ENCODE data around the gene PARD3B. TPM values are rescaled to one million over a fixed set of nuclear protein-coding genes. Genes with fewer than 3 reads are reported as not detected.

The PARD3B gene
- total and polyA plus RNA-seq, 2 of the 13 experiments (the other 11 are each of a cell fraction or from before 2014, with no cell fraction given), result 0.71 to 2.3 TPM

GRCh38 chr2:204672772-204673171 is 127.5 kb downstream of the PARD3B start:
- Histone ChIP-seq H3K9ac (ENCODE audit: insufficient read depth, low read depth, low read length) (no peak overlapping the region), H3K27me3 (ENCODE audit: control insufficient read depth in 1 of 2, insufficient read depth in 2 of 2, low read length in 2 of 2) (no peaks in the 10 kb centered on the region), H3K79me2 (ENCODE audit: insufficient read depth, low read length) (no peaks in the 10 kb centered on the region), H3K9me3 (ENCODE audit: low read length) (peaks cover 26% of the 10 kb centered on the region), H3K4me1 (ENCODE audit: insufficient read depth, low read length) (peaks cover 25% of the 10 kb centered on the region), H3K27ac (ENCODE audit: extremely low read length, insufficient read depth, low read length) (no peak overlapping the region), H4K20me1 (ENCODE audit: insufficient read depth, low read length) (no peaks in the 10 kb centered on the region), H3K4me2 (ENCODE audit: low read depth, low read length) (no peak overlapping the region), H3K4me3 (replicated peaks in 1 of 3; ENCODE audit: insufficient read depth in 1 of 3, low read depth in 2 of 3, low read length in 3 of 3) (no peak overlapping the region), H2AFZ (ENCODE audit: low read length) (no peak overlapping the region), H3K36me3 (replicated peaks in 1 of 2; ENCODE audit: control insufficient read depth in 1 of 2, insufficient read depth in 2 of 2, low read length in 2 of 2) (no peaks in the 10 kb centered on the region)
- CTCF ChIA-PET (ENCODE audit: low intra/inter-chr PET ratio, low total read pairs), result no interaction called here
- in situ Hi-C loops (cut with HindIII; ENCODE audit: extremely low pct_ligation_motif_present, low pct_unique_long_range_greater_than_20kb) (no loop called here), intact Hi-C loops (cut with micrococcal nuclease; ENCODE audit: unreplicated experiment) (no loop called here)
- DNase-seq (ENCODE audit: low spot score) (no peak), FAIRE-seq (no peak), ATAC-seq (no peak)
- WGBS (ENCODE audit: low lambda C conversion rate), result 42% methylated on average over 4 of the region's 4 CpGs
- no TSS peak for BruUV-seq (replicated peaks)
- POLR2A ChIA-PET, result no interaction called here
- TF ChIP-seq ATF5 (CRISPR knock-in tag; IDR thresholded peaks at IDR 0.05; ENCODE audit: low read depth), result no peak
- TF ChIP-seq NFRKB (IDR thresholded peaks at IDR 0.05), result no peak
- no peak for TF ChIP-seq ZNF552 (CRISPR knock-in tag; IDR thresholded peaks at IDR 0.05; ENCODE audit: borderline replicate concordance)
- TF ChIP-seq PLSCR1 (CRISPR knock-in tag; IDR thresholded peaks at IDR 0.05; ENCODE audit: borderline replicate concordance), result no peak
- no peak for TF ChIP-seq ZNF572 (CRISPR knock-in tag; IDR thresholded peaks at IDR 0.05)
- no peak for TF ChIP-seq MAFG (CRISPR knock-in tag; IDR thresholded peaks at IDR 0.05)
- TF ChIP-seq MLXIP (CRISPR knock-in tag; IDR thresholded peaks at IDR 0.05; ENCODE audit: borderline replicate concordance), result no peak
- TF ChIP-seq ZBTB34 (CRISPR knock-in tag; IDR thresholded peaks at IDR 0.05), result no peak
- TF ChIP-seq ZNF614 (CRISPR knock-in tag; IDR thresholded peaks at IDR 0.05; ENCODE audit: borderline replicate concordance), result no peak

Measured in HepG2 (cell line).